DND-41 (cell line): ENCODE measurements around the gene NOL9.
A peak's percentile ranks its signal among the peaks of the same experiment; 100 is the strongest.

Experiments
- EZH2 ChIP-seq: IDR thresholded peaks from 3 replicates; pipeline ENCODE4 v1.6.1; 2012; ENCODE audit warnings: borderline replicate concordance, low read depth, mild to moderate bottlenecking, moderate library complexity, low read length, inconsistent platforms; ENCODE audit not compliant: severe bottlenecking
- TF ChIP-seq, protein P1 (sequence below): IDR thresholded peaks from 2 replicates; pipeline ENCODE4 v1.5.1; 2012; ENCODE audit warnings: borderline replicate concordance, low read length, moderate library complexity, mild to moderate bottlenecking; ENCODE audit not compliant: poor library complexity, severe bottlenecking; ENCODE audit errors: extremely low read depth

DNA sequence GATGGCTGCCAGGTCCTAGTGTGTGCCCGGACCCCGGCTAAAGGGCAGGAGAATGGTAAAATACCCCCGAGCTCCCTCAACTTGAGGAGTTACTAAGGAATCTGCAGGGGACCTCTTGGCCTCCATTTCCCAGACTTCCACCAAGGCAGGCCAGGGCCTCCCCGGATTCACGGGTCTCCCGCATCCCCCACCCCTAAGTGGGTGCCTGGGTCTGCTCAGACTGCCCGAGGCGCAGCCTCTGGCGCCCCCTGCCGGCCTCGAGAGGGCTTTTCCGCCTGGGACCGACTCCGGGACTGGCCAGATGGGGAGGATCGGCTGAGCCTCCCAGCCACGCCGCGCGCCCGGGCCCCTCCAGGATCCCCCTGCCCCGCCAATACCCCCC, 64.5 kb downstream of the NOL9 start:
- TF ChIP-seq, protein P1, sequence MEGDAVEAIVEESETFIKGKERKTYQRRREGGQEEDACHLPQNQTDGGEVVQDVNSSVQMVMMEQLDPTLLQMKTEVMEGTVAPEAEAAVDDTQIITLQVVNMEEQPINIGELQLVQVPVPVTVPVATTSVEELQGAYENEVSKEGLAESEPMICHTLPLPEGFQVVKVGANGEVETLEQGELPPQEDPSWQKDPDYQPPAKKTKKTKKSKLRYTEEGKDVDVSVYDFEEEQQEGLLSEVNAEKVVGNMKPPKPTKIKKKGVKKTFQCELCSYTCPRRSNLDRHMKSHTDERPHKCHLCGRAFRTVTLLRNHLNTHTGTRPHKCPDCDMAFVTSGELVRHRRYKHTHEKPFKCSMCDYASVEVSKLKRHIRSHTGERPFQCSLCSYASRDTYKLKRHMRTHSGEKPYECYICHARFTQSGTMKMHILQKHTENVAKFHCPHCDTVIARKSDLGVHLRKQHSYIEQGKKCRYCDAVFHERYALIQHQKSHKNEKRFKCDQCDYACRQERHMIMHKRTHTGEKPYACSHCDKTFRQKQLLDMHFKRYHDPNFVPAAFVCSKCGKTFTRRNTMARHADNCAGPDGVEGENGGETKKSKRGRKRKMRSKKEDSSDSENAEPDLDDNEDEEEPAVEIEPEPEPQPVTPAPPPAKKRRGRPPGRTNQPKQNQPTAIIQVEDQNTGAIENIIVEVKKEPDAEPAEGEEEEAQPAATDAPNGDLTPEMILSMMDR = peak; percentile 90
- no peak for TF ChIP-seq EZH2
